Measurements from ENCODE around the gene INO80. TPM values are rescaled to one million over a fixed set of nuclear protein-coding genes. Genes with fewer than 3 reads are reported as not detected.
"Not testable (repeated sequence)": the region's sequence is repeated elsewhere in the genome, so short reads cannot be mapped to it uniquely, and the experiment has no call there.

The INO80 gene
- total RNA-seq, 2 experiments from 2014 or later = 22.2 to 25.1 TPM

- H3K9me3 Mint-ChIP-seq (ENCODE audit: low read depth) = no peaks in the 10 kb centered on the region
- H3K27me3 Mint-ChIP-seq = no peaks in the 10 kb centered on the region
- CTCF ChIA-PET = interaction anchor here (0.7 to 1.2 kb wide), 6 partner anchors 8 to 99 kb away, joined by 3 to 4 read pairs (median 4); no protein-coding TSS in a partner anchor
- peak overlapping the region; percentile 54 for H3K4me3 Mint-ChIP-seq
- peaks cover 25% of the 10 kb centered on the region for H3K4me1 Mint-ChIP-seq
- peaks cover 31% of the 10 kb centered on the region for H3K36me3 Mint-ChIP-seq (ENCODE audit: low read depth)
- peak overlapping the region; percentile 9 for H3K27ac Mint-ChIP-seq
- no peak for DNase-seq
- POLR2A ChIA-PET = interaction anchor here (0.6 kb wide), 1 partner anchor 997 kb away, joined by 5 read pairs; no protein-coding TSS in a partner anchor
- ATAC-seq = no peak
- intact Hi-C loops (cut with DNase I, micrococcal nuclease) = no loop called here
These were observed 160.0 kb downstream of the INO80 start for GRCh38 chr15:40955930-40956540.

GRCh38 chr15:40955141-40955903 is 160.8 kb downstream of the INO80 start:
- Mint-ChIP-seq H3K4me1 (peaks cover 25% of the 10 kb centered on the region), H3K27me3 (no peaks in the 10 kb centered on the region), H3K27ac (no peak overlapping the region), H3K9me3 (ENCODE audit: low read depth) (no peaks in the 10 kb centered on the region), H3K4me3 (peak overlapping the region; percentile 93), H3K36me3 (ENCODE audit: low read depth) (peaks cover 31% of the 10 kb centered on the region)
- ChIA-PET POLR2A (no interaction called here), CTCF (interaction anchor here (0.7 to 5.7 kb wide), 6 partner anchors 7 to 276 kb away, joined by 3 to 65 read pairs (median 4); partner anchors contain the start of gene CHP1)
- ATAC-seq (no peak), DNase-seq (no peak)
- intact Hi-C loops (cut with DNase I, micrococcal nuclease) = no loop called here

- not testable (repeated sequence) for H3K9me3 Mint-ChIP-seq (ENCODE audit: low read depth); DNase-seq; ATAC-seq; H3K27me3 Mint-ChIP-seq
- ChIA-PET CTCF (interaction anchor here (0.7 to 5.7 kb wide), 11 partner anchors 8 to 277 kb away, joined by 3 to 65 read pairs (median 5); partner anchors contain the start of genes CHP1 and VPS18), POLR2A (interaction anchor here (0.6 to 0.7 kb wide), 3 partner anchors 26 to 547 kb away, joined by 6 to 9 read pairs (median 7); no protein-coding TSS in a partner anchor)
- Mint-ChIP-seq H3K4me3 (peak overlapping the region; percentile 93), H3K36me3 (ENCODE audit: low read depth) (peaks cover 31% of the 10 kb centered on the region), H3K27ac (peak overlapping the region; percentile 93), H3K4me1 (peaks cover 25% of the 10 kb centered on the region)
- intact Hi-C loops (cut with DNase I, micrococcal nuclease) = loop anchor here (5.0 kb wide), 4 partner anchors 197 to 1318 kb away; partner anchors contain the start of genes CHP1 (in 1 of the 2), EXD1 (in 1 of the 2), GANC (in 1 of the 2) and NUSAP1 (in 1 of the 2)
These were observed 161.8 kb downstream of the INO80 start for GRCh38 chr15:40954158-40954848.

GRCh38 chr15:40953713-40954074 is 162.4 kb downstream of the INO80 start:
- CTCF ChIA-PET = interaction anchor here (0.6 to 5.7 kb wide), 19 partner anchors 9 to 277 kb away, joined by 3 to 65 read pairs (median 5); partner anchors contain the start of genes CHP1, EXD1 and VPS18
- Mint-ChIP-seq H3K4me3 (peak overlapping the region; percentile 93), H3K27me3 (peaks cover 2% of the 10 kb centered on the region)

GRCh38 chr15:40952901-40953712 is 163.0 kb downstream of the INO80 start, which contains the start of gene CHAC1:
TSS of gene CHAC1 (plus strand) at chr15:40953471. CDS start at chr15:40953584, 113 bp downstream.
- H3K27me3 Mint-ChIP-seq = peaks cover 2% of the 10 kb centered on the region
- ATAC-seq = peak; percentile 92
- ChIA-PET CTCF (interaction anchor here (0.6 to 5.7 kb wide), 16 partner anchors 9 to 278 kb away, joined by 3 to 65 read pairs (median 5); partner anchors contain the start of genes CHP1, EXD1 and VPS18), POLR2A (interaction anchor here (0.6 to 2.1 kb wide), 6 partner anchors 10 to 278 kb away, joined by 3 to 19 read pairs (median 4); partner anchors contain the start of genes CHP1 and DLL4)
- H3K4me3 Mint-ChIP-seq = peak within 1 kb of the TSS; percentile 93
- DNase-seq = peak; percentile 99
- H3K9me3 Mint-ChIP-seq (ENCODE audit: low read depth) = no peaks in the 10 kb centered on the region
- H3K27ac Mint-ChIP-seq = peak within 1 kb of the TSS; percentile 97
- peaks cover 31% of the 10 kb centered on the region for H3K36me3 Mint-ChIP-seq (ENCODE audit: low read depth)
- intact Hi-C loops (cut with DNase I, micrococcal nuclease) = loop anchor here (1.0 to 5.0 kb wide), 17 partner anchors 11 to 1319 kb away; partner anchors contain the start of genes CHP1 (in 2 of the 2), NUSAP1 (in 2 of the 2), OIP5 (in 2 of the 2) and DLL4 (in 1 of the 2)
- H3K4me1 Mint-ChIP-seq = peaks cover 25% of the 10 kb centered on the region

More at GRCh38 chr15:40953713-40954074, 162.4 kb downstream of the INO80 start:
- ATAC-seq (peak; percentile 2), DNase-seq (no peak)
- intact Hi-C loops (cut with DNase I, micrococcal nuclease) = loop anchor here (1.0 to 5.0 kb wide), 17 partner anchors 11 to 1319 kb away; partner anchors contain the start of genes CHP1 (in 2 of the 2), NUSAP1 (in 2 of the 2), OIP5 (in 2 of the 2) and DLL4 (in 1 of the 2)
- Mint-ChIP-seq H3K4me1 (peaks cover 25% of the 10 kb centered on the region), H3K9me3 (ENCODE audit: low read depth) (no peaks in the 10 kb centered on the region), H3K36me3 (ENCODE audit: low read depth) (peaks cover 31% of the 10 kb centered on the region), H3K27ac (peak overlapping the region; percentile 93)
- POLR2A ChIA-PET = interaction anchor here (0.6 to 2.1 kb wide), 7 partner anchors 9 to 548 kb away, joined by 3 to 19 read pairs (median 6); partner anchors contain the start of gene DLL4

- POLR2A ChIA-PET = interaction anchor here (0.7 to 2.1 kb wide), 5 partner anchors 10 to 821 kb away, joined by 3 to 19 read pairs (median 5); partner anchors contain the start of gene CHP1
- CTCF ChIA-PET = interaction anchor here (0.7 to 5.7 kb wide), 17 partner anchors 10 to 1689 kb away, joined by 3 to 65 read pairs (median 4); partner anchors contain the start of genes CHP1, EXD1 and VPS18
- intact Hi-C loops (cut with DNase I, micrococcal nuclease) = loop anchor here (2.0 to 5.0 kb wide), 5 partner anchors 46 to 1320 kb away; partner anchors contain the start of genes CHP1 (in 1 of the 2), EXD1 (in 1 of the 2), GANC (in 1 of the 2) and NUSAP1 (in 1 of the 2)
These were observed 163.7 kb downstream of the INO80 start for GRCh38 chr15:40952301-40952900.

GRCh38 chr15:40951764-40952163 is 164.3 kb downstream of the INO80 start:
- DNase-seq (no peak), ATAC-seq (no peak)
- Mint-ChIP-seq H3K27me3 (peaks cover 2% of the 10 kb centered on the region), H3K27ac (peak overlapping the region; percentile 97), H3K4me3 (peak overlapping the region; percentile 93), H3K4me1 (peaks cover 25% of the 10 kb centered on the region), H3K36me3 (ENCODE audit: low read depth) (peaks cover 29% of the 10 kb centered on the region), H3K9me3 (ENCODE audit: low read depth) (no peaks in the 10 kb centered on the region)
- ChIA-PET POLR2A (interaction anchor here (0.7 to 2.1 kb wide), 2 partner anchors 10 to 822 kb away, joined by 5 to 19 read pairs; no protein-coding TSS in a partner anchor), CTCF (interaction anchor here (0.5 to 5.7 kb wide), 10 partner anchors 11 to 1690 kb away, joined by 3 to 65 read pairs (median 4); no protein-coding TSS in a partner anchor)
- intact Hi-C loops (cut with DNase I, micrococcal nuclease) = loop anchor here (2.0 to 5.0 kb wide), 5 partner anchors 45 to 1321 kb away; partner anchors contain the start of genes CHP1 (in 1 of the 2), EXD1 (in 1 of the 2), GANC (in 1 of the 2) and NUSAP1 (in 1 of the 2)

More at GRCh38 chr15:40952301-40952900, 163.7 kb downstream of the INO80 start:
- Mint-ChIP-seq H3K9me3 (ENCODE audit: low read depth) (no peaks in the 10 kb centered on the region), H3K27ac (peak overlapping the region; percentile 97), H3K36me3 (ENCODE audit: low read depth) (peaks cover 29% of the 10 kb centered on the region), H3K27me3 (peaks cover 2% of the 10 kb centered on the region), H3K4me1 (peaks cover 25% of the 10 kb centered on the region), H3K4me3 (peak overlapping the region; percentile 93)
- ATAC-seq = no peak
- DNase-seq = no peak

GRCh38 chr15:40949756-40950207 is 166.3 kb downstream of the INO80 start:
- POLR2A ChIA-PET = interaction anchor here (0.6 kb wide), 1 partner anchor 174 kb away, joined by 4 read pairs; no protein-coding TSS in a partner anchor
- no peak for ATAC-seq
- intact Hi-C loops (cut with DNase I, micrococcal nuclease) = loop anchor here (5.0 kb wide), 4 partner anchors 192 to 1323 kb away; partner anchors contain the start of genes CHP1 (in 1 of the 2), EXD1 (in 1 of the 2), GANC (in 1 of the 2) and NUSAP1 (in 1 of the 2)

More at GRCh38 chr15:40949756-40950207, 166.3 kb downstream of the INO80 start:
- H3K27ac Mint-ChIP-seq = no peak overlapping the region
- H3K4me1 Mint-ChIP-seq = peaks cover 22% of the 10 kb centered on the region
- CTCF ChIA-PET = interaction anchor here (1.1 to 5.7 kb wide), 3 partner anchors 9 to 92 kb away, joined by 3 to 65 read pairs (median 4); no protein-coding TSS in a partner anchor
- peaks cover 14% of the 10 kb centered on the region for H3K36me3 Mint-ChIP-seq (ENCODE audit: low read depth)
- no peaks in the 10 kb centered on the region for H3K9me3 Mint-ChIP-seq (ENCODE audit: low read depth)
- H3K27me3 Mint-ChIP-seq = peaks cover 2% of the 10 kb centered on the region
- H3K4me3 Mint-ChIP-seq = no peak overlapping the region
- DNase-seq = no peak

Data from activated CD4-positive, alpha-beta T cell treated with anti-CD3 and anti-CD28 coated beads for 36 hours (primary cell).